T-helper 17 cell (primary cell): ENCODE data around the gene NRROS. TPM values are rescaled to one million over a fixed set of nuclear protein-coding genes. Genes with fewer than 3 reads are reported as not detected.
"Not testable (repeated sequence)": the region's sequence is repeated elsewhere in the genome, so short reads cannot be mapped to it uniquely, and the experiment has no call there.

ENCODE experiments used
- ATAC-seq: fragments of 150-1000 bp; cut with Tn5 transposase; 2 replicates; pipeline ENCODE4 v1.10.0; 2021; ENCODE audit warnings: mild to moderate bottlenecking, moderate library complexity
- DNase-seq, 3 donors: peaks; one replicate each; pipeline versions ENCODE4 v3.0.0 to v3.0.0-alpha.2; 2020 to 2021
- H3K9me3 ChIP-seq: one replicate; pipeline ENCODE4 v1.7.0; 2013; ENCODE audit warnings: low read length, mild to moderate bottlenecking; ENCODE audit not compliant: control insufficient read depth, poor library complexity, severe bottlenecking
- H3K27ac Mint-ChIP-seq: one replicate; pipeline ENCODE4 v1.8.0; 2022; ENCODE audit warnings: mild to moderate bottlenecking, moderate library complexity, mixed read lengths
- H3K27me3 Mint-ChIP-seq: one replicate; pipeline ENCODE4 v1.8.0; 2022; ENCODE audit warnings: mixed read lengths
- H3K36me3 Mint-ChIP-seq: one replicate; pipeline ENCODE4 v1.8.0; 2022; ENCODE audit warnings: low read depth, mixed read lengths
- H3K4me1 Mint-ChIP-seq: one replicate; pipeline ENCODE4 v1.8.0; 2022; ENCODE audit warnings: mild to moderate bottlenecking, mixed read lengths
- H3K4me3 Mint-ChIP-seq: one replicate; pipeline ENCODE4 v1.8.0; 2022; ENCODE audit warnings: mild to moderate bottlenecking, moderate library complexity, mixed read lengths
- total RNA-seq, 4 donors: library from RNA in 2 of 4; stranded (reverse) in 2 of 4; gene quantifications; one replicate each; pipeline ENCODE4 v1.2.3 and lab custom pipeline; 2022 to 2026

NRROS gene
- total RNA-seq (10 to 100 TPM; 15.1 to 15.5 TPM), total RNA-seq (lab: John Stamatoyannopoulos, UW) (8.5 to 9.3 reads per million in 2 donors)

- H3K9me3 ChIP-seq, result no peaks in the 10 kb centered on the region
- Mint-ChIP-seq H3K4me1 (peaks cover 64% of the 10 kb centered on the region), H3K4me3 (peak within 1 kb of the TSS; percentile 95), H3K27ac (peak within 1 kb of the TSS; percentile 97), H3K36me3 (peaks cover 3% of the 10 kb centered on the region), H3K27me3 (no peaks in the 10 kb centered on the region)
- peak; percentile 64 for ATAC-seq
- DNase-seq, result peak; percentile 26 to 47 (median 44)
These were observed at the start of gene NRROS for GRCh38 chr3:196639483-196640296. TSS of gene NRROS (plus strand) at chr3:196639694. CDS start at chr3:196654540, 14,846 bp downstream.

GRCh38 chr3:196590279-196590678 is 49.2 kb upstream of the NRROS start:
- H3K36me3 Mint-ChIP-seq, result no peaks in the 10 kb centered on the region
- no peak for ATAC-seq

GRCh38 chr3:196596355-196596754 is 43.1 kb upstream of the NRROS start:
- DNase-seq (no peak), ATAC-seq (no peak)
- Mint-ChIP-seq H3K27ac (no peak overlapping the region), H3K27me3 (peaks cover 5% of the 10 kb centered on the region), H3K36me3 (no peaks in the 10 kb centered on the region), H3K4me1 (peaks cover 9% of the 10 kb centered on the region), H3K4me3 (no peak overlapping the region)
- no peaks in the 10 kb centered on the region for H3K9me3 ChIP-seq

More at GRCh38 chr3:196590279-196590678, 49.2 kb upstream of the NRROS start:
- H3K9me3 ChIP-seq, result no peaks in the 10 kb centered on the region
- no peaks in the 10 kb centered on the region for H3K4me1 Mint-ChIP-seq
- H3K4me3 Mint-ChIP-seq, result no peak overlapping the region
- DNase-seq, result no peak
- peak overlapping the region; percentile 69 for H3K27ac Mint-ChIP-seq
- H3K27me3 Mint-ChIP-seq, result no peaks in the 10 kb centered on the region

GRCh38 chr3:196597971-196598733 is 41.3 kb upstream of the NRROS start:
- ATAC-seq (peak; percentile 25), DNase-seq (peak in 2 of 3 donors; percentile 22)
- Mint-ChIP-seq H3K4me3 (peak overlapping the region; percentile 87), H3K27ac (peak overlapping the region; percentile 34)
- not testable (repeated sequence) for H3K27me3 Mint-ChIP-seq, H3K4me1 Mint-ChIP-seq, H3K9me3 ChIP-seq, H3K36me3 Mint-ChIP-seq

GRCh38 chr3:196599734-196600128 is 39.8 kb upstream of the NRROS start:
- no peaks in the 10 kb centered on the region for H3K36me3 Mint-ChIP-seq
- no peak overlapping the region for H3K4me3 Mint-ChIP-seq
- no peak for DNase-seq
- peaks cover 12% of the 10 kb centered on the region for H3K4me1 Mint-ChIP-seq
- H3K27ac Mint-ChIP-seq, result no peak overlapping the region
- H3K9me3 ChIP-seq, result no peaks in the 10 kb centered on the region
- ATAC-seq, result no peak
- peaks cover 5% of the 10 kb centered on the region for H3K27me3 Mint-ChIP-seq

GRCh38 chr3:196600359-196600758 is 39.1 kb upstream of the NRROS start:
- ATAC-seq, result no peak
- H3K9me3 ChIP-seq, result no peaks in the 10 kb centered on the region
- no peak for DNase-seq
- Mint-ChIP-seq H3K36me3 (no peaks in the 10 kb centered on the region), H3K27ac (no peak overlapping the region), H3K4me3 (no peak overlapping the region), H3K4me1 (peaks cover 15% of the 10 kb centered on the region), H3K27me3 (peaks cover 5% of the 10 kb centered on the region)

GRCh38 chr3:196602673-196603072 is 36.8 kb upstream of the NRROS start:
- H3K27me3 Mint-ChIP-seq, result no peaks in the 10 kb centered on the region
- H3K4me1 Mint-ChIP-seq, result peaks cover 12% of the 10 kb centered on the region
- H3K36me3 Mint-ChIP-seq, result no peaks in the 10 kb centered on the region
- DNase-seq (no peak), ATAC-seq (no peak)
- H3K9me3 ChIP-seq, result no peaks in the 10 kb centered on the region
- no peak overlapping the region for H3K4me3 Mint-ChIP-seq
- no peak overlapping the region for H3K27ac Mint-ChIP-seq

GRCh38 chr3:196603683-196604082 is 35.8 kb upstream of the NRROS start:
- H3K9me3 ChIP-seq, result no peaks in the 10 kb centered on the region
- ATAC-seq (no peak), DNase-seq (no peak)
- Mint-ChIP-seq H3K4me3 (no peak overlapping the region), H3K27ac (no peak overlapping the region), H3K36me3 (no peaks in the 10 kb centered on the region), H3K27me3 (no peaks in the 10 kb centered on the region), H3K4me1 (peaks cover 6% of the 10 kb centered on the region)

GRCh38 chr3:196604548-196604947 is 34.9 kb upstream of the NRROS start:
- Mint-ChIP-seq H3K4me1 (peaks cover 11% of the 10 kb centered on the region), H3K36me3 (no peaks in the 10 kb centered on the region), H3K4me3 (peak overlapping the region; percentile 63), H3K27ac (peak overlapping the region; percentile 32), H3K27me3 (no peaks in the 10 kb centered on the region)
- H3K9me3 ChIP-seq, result no peaks in the 10 kb centered on the region
- DNase-seq (peak in 2 of 3 donors; percentile 27 to 35), ATAC-seq (peak; percentile 87)

- no peak overlapping the region for H3K4me3 Mint-ChIP-seq
- ATAC-seq, result no peak
- peaks cover 32% of the 10 kb centered on the region for H3K4me1 Mint-ChIP-seq
- no peak overlapping the region for H3K27ac Mint-ChIP-seq
- H3K9me3 ChIP-seq, result no peaks in the 10 kb centered on the region
- H3K27me3 Mint-ChIP-seq, result no peaks in the 10 kb centered on the region
- no peak for DNase-seq
- H3K36me3 Mint-ChIP-seq, result no peaks in the 10 kb centered on the region
These were observed 30.8 kb upstream of the NRROS start for GRCh38 chr3:196608693-196609092.

GRCh38 chr3:196609343-196609775 is 30.1 kb upstream of the NRROS start:
- Mint-ChIP-seq H3K27ac (peak overlapping the region; percentile 88), H3K4me3 (peak overlapping the region; percentile 57), H3K27me3 (no peaks in the 10 kb centered on the region), H3K36me3 (no peaks in the 10 kb centered on the region), H3K4me1 (peaks cover 32% of the 10 kb centered on the region)
- no peaks in the 10 kb centered on the region for H3K9me3 ChIP-seq
- DNase-seq (peak; percentile 85 to 93 (median 88)), ATAC-seq (peak; percentile 88)

GRCh38 chr3:196609805-196610515 is 29.5 kb upstream of the NRROS start:
- Mint-ChIP-seq H3K27ac (peak overlapping the region; percentile 88), H3K4me1 (peaks cover 29% of the 10 kb centered on the region), H3K36me3 (no peaks in the 10 kb centered on the region), H3K4me3 (peak overlapping the region; percentile 67), H3K27me3 (no peaks in the 10 kb centered on the region)
- no peak for DNase-seq
- H3K9me3 ChIP-seq, result no peaks in the 10 kb centered on the region
- peak; percentile 43 for ATAC-seq
